Ureter (tissue), 1 donor: ENCODE data around the gene COQ2. TPM values are rescaled to one million over a fixed set of nuclear protein-coding genes. Genes with fewer than 3 reads are reported as not detected.
"Not testable (repeated sequence)": the region's sequence is repeated elsewhere in the genome, so short reads cannot be mapped to it uniquely, and the experiment has no call there.

Source experiments
- DNase-seq: peaks from one replicate; pipeline ENCODE4 v3.0.0-alpha.2; 2020; ENCODE audit warnings: low spot score
- total RNA-seq: library from RNA; stranded (reverse); gene quantifications from one replicate; pipeline ENCODE4 v1.2.4, GENCODE V29; 2023
- donor health status: DM: yes; HTN: yes; CAD: no.

Gene COQ2
- total RNA-seq: 14.5 TPM

- DNase-seq: peak; percentile 96
These were observed at the start of gene COQ2 for GRCh38 chr4:83284193-83285054. TSS of gene COQ2 (minus strand) at chr4:83284798. CDS start at chr4:83284764, 34 bp downstream.

- DNase-seq: no peak
These were observed 47.4 kb upstream of the COQ2 start for GRCh38 chr4:83331956-83332355.

- no peak for DNase-seq
These were observed 45.0 kb upstream of the COQ2 start for GRCh38 chr4:83329521-83330110.

- no peak for DNase-seq
These were observed 44.1 kb upstream of the COQ2 start for GRCh38 chr4:83328521-83329187.

GRCh38 chr4:83326546-83326945 is 41.9 kb upstream of the COQ2 start:
- no peak for DNase-seq

GRCh38 chr4:83325306-83325705 is 40.7 kb upstream of the COQ2 start:
- DNase-seq: not testable (repeated sequence)

- no peak for DNase-seq
These were observed 38.5 kb upstream of the COQ2 start for GRCh38 chr4:83323136-83323535.

GRCh38 chr4:83320548-83320947 is 36.0 kb upstream of the COQ2 start:
- DNase-seq: peak; percentile 51

- DNase-seq: no peak
These were observed 34.1 kb upstream of the COQ2 start for GRCh38 chr4:83318666-83319065.

- no peak for DNase-seq
These were observed 33.1 kb upstream of the COQ2 start for GRCh38 chr4:83317671-83318070.

- DNase-seq: no peak
These were observed 32.0 kb upstream of the COQ2 start for GRCh38 chr4:83316459-83317165.

- DNase-seq: no peak
These were observed 30.8 kb upstream of the COQ2 start for GRCh38 chr4:83315341-83315870.

- no peak for DNase-seq
These were observed 24.1 kb upstream of the COQ2 start for GRCh38 chr4:83308672-83309071.

GRCh38 chr4:83307920-83308319 is 23.3 kb upstream of the COQ2 start:
- DNase-seq: no peak

- DNase-seq: no peak
These were observed 20.6 kb upstream of the COQ2 start for GRCh38 chr4:83305187-83305586.

GRCh38 chr4:83297548-83298260 is 13.1 kb upstream of the COQ2 start:
- DNase-seq: no peak

- DNase-seq: no peak
These were observed 8.9 kb upstream of the COQ2 start for GRCh38 chr4:83293305-83294046.

- DNase-seq: not testable (repeated sequence)
These were observed 5.6 kb upstream of the COQ2 start for GRCh38 chr4:83290059-83290774.

- DNase-seq: not testable (repeated sequence)
These were observed 3.8 kb upstream of the COQ2 start for GRCh38 chr4:83288381-83288780.

- DNase-seq: no peak
These were observed 433 bp upstream of the COQ2 start for GRCh38 chr4:83285055-83285407.
